ENCODE results near the gene BICDL1.

BICDL1 gene

DNA sequence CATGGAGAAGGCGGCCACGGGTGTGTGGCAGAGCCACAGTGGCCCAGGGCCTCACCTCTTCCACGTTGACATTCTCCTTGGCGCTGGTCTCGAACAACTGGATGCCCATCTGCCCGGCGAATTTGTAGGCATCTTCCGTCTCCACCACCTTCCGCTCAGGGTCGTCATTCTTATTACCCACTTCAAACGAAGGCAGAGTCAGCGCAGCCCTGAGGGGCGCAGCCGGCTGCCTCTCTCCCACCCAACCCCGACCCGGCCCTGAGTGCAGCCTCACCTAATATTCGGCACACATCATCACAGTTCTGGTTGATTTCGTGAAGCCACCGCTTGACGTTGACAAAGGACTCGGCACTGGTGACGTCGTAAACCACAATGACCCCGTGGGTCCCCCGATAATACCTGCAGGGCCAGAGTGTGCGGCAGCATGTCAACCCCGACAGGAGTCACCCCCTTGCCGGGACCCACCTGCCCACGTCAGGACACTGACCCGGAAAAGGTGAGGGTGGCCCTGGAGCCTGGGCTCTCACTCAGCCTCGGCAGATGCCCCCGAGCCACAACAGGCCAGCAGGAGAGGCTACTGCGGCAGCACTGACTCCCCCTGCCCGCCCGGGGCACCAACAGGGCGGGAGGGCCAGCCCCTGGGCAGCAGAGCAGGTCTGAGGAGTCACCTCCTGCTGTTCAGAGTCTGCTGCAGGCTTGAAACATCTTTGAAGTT, 109.9 kb downstream of the BICDL1 start:
- no peak overlapping the region for H3K4me3 Mint-ChIP-seq
- H3K36me3 Mint-ChIP-seq (ENCODE audit: low read depth), result peaks cover 20% of the 10 kb centered on the region
- peaks cover 53% of the 10 kb centered on the region for H3K4me1 Mint-ChIP-seq
- TF ChIP-seq, protein P1, sequence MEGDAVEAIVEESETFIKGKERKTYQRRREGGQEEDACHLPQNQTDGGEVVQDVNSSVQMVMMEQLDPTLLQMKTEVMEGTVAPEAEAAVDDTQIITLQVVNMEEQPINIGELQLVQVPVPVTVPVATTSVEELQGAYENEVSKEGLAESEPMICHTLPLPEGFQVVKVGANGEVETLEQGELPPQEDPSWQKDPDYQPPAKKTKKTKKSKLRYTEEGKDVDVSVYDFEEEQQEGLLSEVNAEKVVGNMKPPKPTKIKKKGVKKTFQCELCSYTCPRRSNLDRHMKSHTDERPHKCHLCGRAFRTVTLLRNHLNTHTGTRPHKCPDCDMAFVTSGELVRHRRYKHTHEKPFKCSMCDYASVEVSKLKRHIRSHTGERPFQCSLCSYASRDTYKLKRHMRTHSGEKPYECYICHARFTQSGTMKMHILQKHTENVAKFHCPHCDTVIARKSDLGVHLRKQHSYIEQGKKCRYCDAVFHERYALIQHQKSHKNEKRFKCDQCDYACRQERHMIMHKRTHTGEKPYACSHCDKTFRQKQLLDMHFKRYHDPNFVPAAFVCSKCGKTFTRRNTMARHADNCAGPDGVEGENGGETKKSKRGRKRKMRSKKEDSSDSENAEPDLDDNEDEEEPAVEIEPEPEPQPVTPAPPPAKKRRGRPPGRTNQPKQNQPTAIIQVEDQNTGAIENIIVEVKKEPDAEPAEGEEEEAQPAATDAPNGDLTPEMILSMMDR (IDR thresholded peaks at IDR 0.05), result no peak
- no peak for DNase-seq
- no peaks in the 10 kb centered on the region for H3K9me3 Mint-ChIP-seq
- no peaks in the 10 kb centered on the region for H3K27me3 Mint-ChIP-seq (ENCODE audit: low read depth, poor library complexity)
- no peak overlapping the region for H3K27ac Mint-ChIP-seq

- Mint-ChIP-seq H3K36me3 (ENCODE audit: low read depth) (peaks cover 27% of the 10 kb centered on the region), H3K4me1 (peaks cover 52% of the 10 kb centered on the region), H3K9me3 (no peaks in the 10 kb centered on the region), H3K4me3 (no peak overlapping the region), H3K27me3 (ENCODE audit: low read depth, poor library complexity) (no peaks in the 10 kb centered on the region), H3K27ac (peak overlapping the region; percentile 74)
- TF ChIP-seq, protein P1 (IDR thresholded peaks at IDR 0.05), result no peak
- no peak for DNase-seq
Observed at GRCh38 chr12:120099738-120100137, 110.7 kb downstream of the BICDL1 start.

GRCh38 chr12:120100630-120101029, 111.6 kb downstream of the BICDL1 start:
- Mint-ChIP-seq H3K36me3 (ENCODE audit: low read depth) (peaks cover 35% of the 10 kb centered on the region), H3K27me3 (ENCODE audit: low read depth, poor library complexity) (no peaks in the 10 kb centered on the region), H3K4me1 (peaks cover 50% of the 10 kb centered on the region), H3K9me3 (no peaks in the 10 kb centered on the region), H3K27ac (peak overlapping the region; percentile 42), H3K4me3 (no peak overlapping the region)
- DNase-seq, result no peak
- TF ChIP-seq, protein P1 (IDR thresholded peaks at IDR 0.05), result no peak

DNA sequence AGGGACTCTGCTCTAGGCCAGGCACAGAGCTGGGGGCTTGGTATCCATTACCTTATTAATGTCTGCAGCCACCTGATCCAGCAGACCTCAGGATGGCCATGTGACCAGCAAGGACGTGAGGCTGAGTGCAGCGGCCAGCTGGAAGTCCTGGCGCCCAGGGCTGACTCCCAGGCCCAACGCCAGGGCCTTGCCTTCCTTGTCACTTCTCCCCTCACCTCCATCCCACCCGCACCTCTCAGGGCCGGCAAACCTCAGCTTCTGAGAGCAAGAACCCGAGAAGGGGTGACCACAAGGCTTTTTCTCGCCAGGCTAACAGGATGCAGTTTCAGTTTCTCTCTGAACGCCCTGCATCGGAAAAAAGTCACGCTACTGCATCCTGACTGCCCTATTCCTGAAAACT, 112.1 kb downstream of the BICDL1 start:
- Mint-ChIP-seq H3K4me3 (no peak overlapping the region), H3K27me3 (ENCODE audit: low read depth, poor library complexity) (no peaks in the 10 kb centered on the region), H3K36me3 (ENCODE audit: low read depth) (peaks cover 40% of the 10 kb centered on the region), H3K27ac (peak overlapping the region; percentile 87), H3K4me1 (peaks cover 45% of the 10 kb centered on the region), H3K9me3 (no peaks in the 10 kb centered on the region)
- TF ChIP-seq, protein P1 (IDR thresholded peaks at IDR 0.05), result no peak
- DNase-seq, result no peak

DNA sequence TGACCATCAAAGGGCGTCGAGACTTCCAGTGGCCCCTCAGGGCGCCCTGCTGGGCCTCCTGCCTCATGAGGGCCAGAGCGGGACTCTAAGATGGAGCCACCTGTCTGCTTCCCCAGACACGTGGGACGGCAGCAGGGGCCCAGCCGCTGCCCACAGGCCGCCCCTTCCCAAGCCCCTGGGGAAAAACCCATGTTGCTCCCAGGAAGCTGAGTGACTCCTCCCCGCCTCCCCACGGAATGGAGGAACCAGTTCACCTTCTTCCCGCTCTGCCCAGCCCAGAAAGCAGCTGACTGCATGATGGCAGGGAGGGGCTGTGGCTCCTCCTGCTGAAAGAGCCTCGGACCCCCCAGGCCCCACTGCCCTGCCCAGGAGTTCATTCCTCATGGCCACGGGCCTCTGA, 112.6 kb downstream of the BICDL1 start:
- no peaks in the 10 kb centered on the region for H3K27me3 Mint-ChIP-seq (ENCODE audit: low read depth, poor library complexity)
- H3K9me3 Mint-ChIP-seq, result no peaks in the 10 kb centered on the region
- H3K27ac Mint-ChIP-seq, result peak overlapping the region; percentile 87
- DNase-seq, result no peak
- peaks cover 41% of the 10 kb centered on the region for H3K4me1 Mint-ChIP-seq
- no peak overlapping the region for H3K4me3 Mint-ChIP-seq
- peaks cover 44% of the 10 kb centered on the region for H3K36me3 Mint-ChIP-seq (ENCODE audit: low read depth)
- TF ChIP-seq, protein P1 (IDR thresholded peaks at IDR 0.05), result no peak

Measured in nephron progenitor cell (in vitro differentiated cells).